IMR-90 (cell line): ENCODE results near the gene ANKRD42. TPM values are rescaled to one million over a fixed set of nuclear protein-coding genes. Genes with fewer than 3 reads are reported as not detected.

ENCODE experiments used
- ATAC-seq: fragments of 200-7000 bp; cut with Tn5 transposase; 2 replicates; pipeline ENCODE4 v1.9.1; 2020; ENCODE audit warnings: low read depth, mild to moderate bottlenecking, moderate library complexity
- BruUV-seq: library from RNA; stranded (reverse); fragments of 400-500 nt; replicated peaks from 2 replicates; lab custom pipeline; 2021; lab: Mats Ljungman, UMichigan
- CTCF ChIA-PET: fragments of 300-600 bp; formaldehyde crosslinking; extraction: SDS; loops from one replicate; lab custom pipeline; 2021; ENCODE audit warnings: antibody characterized with exemption; lab: Yijun Ruan, JAX
- POLR2A ChIA-PET: fragments of 300-600 bp; sonication (Branson Sonifier 250); formaldehyde crosslinking; loops from one replicate; lab custom pipeline; 2022; ENCODE audit warnings: antibody characterized with exemption; ENCODE audit not compliant: unreplicated experiment; lab: Charles Lee
- DNase-seq: peaks from one replicate; pipeline ENCODE4 v3.0.0; 2013
- H2AFZ ChIP-seq: replicated peaks from 2 replicates; pipeline ENCODE3; 2013; ENCODE audit warnings: low read length, mild to moderate bottlenecking; ENCODE audit not compliant: poor library complexity
- H2AK5ac ChIP-seq: 2 replicates; pipeline ENCODE4 v1.6.1; 2013; ENCODE audit warnings: low read depth, low read length, inconsistent platforms
- H2AK9ac ChIP-seq: replicated peaks from 2 replicates; pipeline ENCODE3; 2013; ENCODE audit warnings: mild to moderate bottlenecking, low read depth, low read length, moderate library complexity; ENCODE audit not compliant: poor library complexity
- H2BK120ac ChIP-seq: 2 replicates; pipeline ENCODE4 v1.6.1; 2013; ENCODE audit warnings: low read depth, low read length, inconsistent platforms
- H2BK15ac ChIP-seq: 3 replicates; pipeline ENCODE4 v1.6.1; 2013; ENCODE audit warnings: low read depth, low read length, inconsistent platforms
- H2BK20ac ChIP-seq: 2 replicates; pipeline ENCODE4 v1.6.1; 2013; ENCODE audit warnings: low read depth, mild to moderate bottlenecking, inconsistent platforms, low read length, moderate library complexity
- H2BK5ac ChIP-seq: 2 replicates; pipeline ENCODE4 v1.6.1; 2013; ENCODE audit warnings: mild to moderate bottlenecking, low read depth, low read length, inconsistent platforms; ENCODE audit not compliant: poor library complexity, severe bottlenecking
- H3K14ac ChIP-seq: replicated peaks from 2 replicates; pipeline ENCODE4 v1.6.1; 2013; ENCODE audit warnings: low read depth, low read length, inconsistent platforms
- H3K18ac ChIP-seq: 2 replicates; pipeline ENCODE4 v1.6.1; 2013; ENCODE audit warnings: low read depth, low read length, control low read depth
- H3K23ac ChIP-seq: 2 replicates; pipeline ENCODE4 v1.6.1; 2013; ENCODE audit warnings: low read depth, low read length, inconsistent platforms
- H3K27ac ChIP-seq: 2 replicates; pipeline ENCODE4 v1.5.1; 2013; ENCODE audit warnings: mild to moderate bottlenecking, control low read depth, low read length; ENCODE audit not compliant: insufficient read depth
- H3K27me3 ChIP-seq: 2 replicates; pipeline ENCODE4 v1.6.1; 2013; ENCODE audit warnings: low read length; ENCODE audit not compliant: control insufficient read depth, insufficient read depth
- H3K36me3 ChIP-seq: 2 replicates; pipeline ENCODE4 v1.6.1; 2013; ENCODE audit warnings: low read length, mixed read lengths; ENCODE audit not compliant: control insufficient read depth, insufficient read depth
- H3K4ac ChIP-seq: 2 replicates; pipeline ENCODE4 v1.6.1; 2013; ENCODE audit warnings: low read depth, low read length, inconsistent platforms
- H3K4me1 ChIP-seq: 2 replicates; pipeline ENCODE4 v1.6.1; 2013; ENCODE audit warnings: low read length, mixed read lengths; ENCODE audit not compliant: control insufficient read depth, insufficient read depth
- H3K4me2 ChIP-seq: 2 replicates; pipeline ENCODE4 v1.6.1; 2013; ENCODE audit warnings: low read depth, mild to moderate bottlenecking, control low read depth, low read length, moderate library complexity
- H3K4me3 ChIP-seq: 2 replicates; pipeline ENCODE4 v1.5.1; 2013; ENCODE audit warnings: low read depth, mild to moderate bottlenecking, control low read depth, low read length, moderate library complexity; ENCODE audit not compliant: insufficient read depth
- H3K56ac ChIP-seq: 2 replicates; pipeline ENCODE4 v1.6.1; 2013; ENCODE audit warnings: low read length, inconsistent platforms; ENCODE audit not compliant: insufficient read depth; ENCODE audit errors: extremely low read depth
- H3K79me1 ChIP-seq, 2 experiments: 2 replicates each; pipeline ENCODE4 v1.6.1; 2013; ENCODE audit warnings: low read length in 2 of 2, inconsistent platforms in 1 of 2, low read depth in 1 of 2
- H3K9ac ChIP-seq: 2 replicates; pipeline ENCODE4 v1.6.1; 2013; ENCODE audit warnings: low read depth, low read length, control low read depth
- H3K9me1 ChIP-seq: 2 replicates; pipeline ENCODE4 v1.6.1; 2013; ENCODE audit warnings: low read length, inconsistent platforms; ENCODE audit not compliant: insufficient read depth
- H3K9me3 ChIP-seq: 2 replicates; pipeline ENCODE4 v1.6.1; 2013; ENCODE audit warnings: low read length; ENCODE audit not compliant: control insufficient read depth, insufficient read depth
- H4K20me1 ChIP-seq: 2 replicates; pipeline ENCODE4 v1.6.1; 2013; ENCODE audit warnings: low read length, inconsistent platforms; ENCODE audit not compliant: insufficient read depth
- H4K5ac ChIP-seq: 2 replicates; pipeline ENCODE4 v1.6.1; 2013; ENCODE audit warnings: mild to moderate bottlenecking, low read depth, low read length, control low read depth
- H4K8ac ChIP-seq, 2 experiments: 2 replicates each; pipeline ENCODE4 v1.6.1; 2013; ENCODE audit warnings: low read depth in 2 of 2, low read length in 2 of 2, control low read depth in 1 of 2, inconsistent platforms in 1 of 2
- H4K91ac ChIP-seq: 2 replicates; pipeline ENCODE4 v1.6.1; 2013; ENCODE audit warnings: low read depth, low read length, inconsistent platforms; ENCODE audit not compliant: insufficient read depth
- BHLHE40 ChIP-seq: fragments of 150-350 bp; IDR thresholded peaks from 2 replicates; pipeline ENCODE4 v1.6.1; 2016; ENCODE audit warnings: mild to moderate bottlenecking, low read depth, low read length
- CEBPB ChIP-seq: IDR thresholded peaks from 2 replicates; pipeline ENCODE4 v1.6.1; 2012; ENCODE audit warnings: low read depth, low read length, improper control_type of control experiment
- CHD1 ChIP-seq: IDR thresholded peaks from 2 replicates; pipeline ENCODE4 v1.6.1; 2012; ENCODE audit warnings: low read depth, low read length, improper control_type of control experiment
- CTCF ChIP-seq: conservative IDR thresholded peaks from 2 replicates; pipeline ENCODE4 v1.5.1; 2012; ENCODE audit warnings: mild to moderate bottlenecking, low read depth, low read length, improper control_type of control experiment
- FOS ChIP-seq: fragments of 150-350 bp; IDR thresholded peaks from 2 replicates; pipeline ENCODE4 v1.6.1; 2016; ENCODE audit warnings: low read depth, low read length
- MAFK ChIP-seq: IDR thresholded peaks from 2 replicates; pipeline ENCODE4 v1.6.1; 2012; ENCODE audit warnings: low read depth, low read length, improper control_type of control experiment
- MAZ ChIP-seq: IDR thresholded peaks from 2 replicates; pipeline ENCODE4 v1.6.1; 2012; ENCODE audit warnings: low read depth, mild to moderate bottlenecking, low read length, improper control_type of control experiment, moderate library complexity, borderline replicate concordance
- MXI1 ChIP-seq: IDR thresholded peaks from 2 replicates; pipeline ENCODE4 v1.6.1; 2012; ENCODE audit warnings: low read depth, mild to moderate bottlenecking, low read length, moderate library complexity, borderline replicate concordance
- NFE2L2 ChIP-seq: fragments of 150-350 bp; IDR thresholded peaks from 2 replicates; pipeline ENCODE4 v1.6.1; 2016; ENCODE audit warnings: low read depth, mild to moderate bottlenecking, low read length
- POLR2A ChIP-seq: IDR thresholded peaks from 2 replicates; pipeline ENCODE4 v1.6.1; 2012; ENCODE audit warnings: mild to moderate bottlenecking, low read depth, low read length
- RAD21 ChIP-seq: IDR thresholded peaks from 2 replicates; pipeline ENCODE4 v1.6.1; 2012; ENCODE audit warnings: low read length, improper control_type of control experiment
- RCOR1 ChIP-seq: IDR thresholded peaks from 2 replicates; pipeline ENCODE4 v1.6.1; 2012; ENCODE audit warnings: mild to moderate bottlenecking, low read length, improper control_type of control experiment; ENCODE audit not compliant: insufficient replicate concordance
- RFX5 ChIP-seq: IDR thresholded peaks from 2 replicates; pipeline ENCODE4 v1.8.0; 2012; ENCODE audit warnings: low read depth, mild to moderate bottlenecking, low read length, moderate library complexity
- SMC3 ChIP-seq: fragments of 150-350 bp; IDR thresholded peaks from 2 replicates; pipeline ENCODE4 v1.6.1; 2016; ENCODE audit warnings: low read depth, mild to moderate bottlenecking, antibody characterized with exemption, low read length, moderate library complexity
- USF2 ChIP-seq: fragments of 150-350 bp; IDR thresholded peaks from 2 replicates; pipeline ENCODE4 v1.6.1; 2017; ENCODE audit warnings: mild to moderate bottlenecking, antibody characterized with exemption, low read length, low read depth
- WGBS, 2 experiments: methylation state at CpG; one replicate each; pipeline versions ENCODE4 v1.1.5 to v1.1.7; 2013; ENCODE audit warnings: missing lambda C conversion rate in 2 of 2; ENCODE audit not compliant: insufficient read length in 1 of 2; ENCODE audit errors: extremely low coverage in 2 of 2; 5-methylcytosine and 5-hydroxymethylcytosine counted together
- dilution Hi-C: fragments of 300-500 bp; cut with HindIII; formaldehyde crosslinking; loops from one replicate; pipeline ENCODE4 v1.14.3; 2018; ENCODE audit warnings: low sequenced_read_pairs; ENCODE audit not compliant: unreplicated experiment
- in situ Hi-C: fragments of 300-500 bp; cut with MboI; formaldehyde crosslinking; loops from 3 replicates; pipeline ENCODE4 v1.14.3; 2019; ENCODE audit warnings: low sequenced_read_pairs, inconsistent platforms, mixed read lengths
- intact Hi-C: fragments of 100-400 bp; cut with micrococcal nuclease; formaldehyde crosslinking; loops from 2 replicates; pipeline ENCODE4 v1.10.0; 2022
- polyA plus RNA-seq, 3 experiments: library from polyadenylated mRNA; depleted of rRNA; stranded (reverse); fragments of >200 nt; gene quantifications; 2 replicates each; pipeline ENCODE4 v1.2.3, GENCODE V29; 2012; ENCODE audit warnings: low replicate concordance in 1 of 3
- total RNA-seq: library from RNA; depleted of rRNA; stranded (reverse); fragments of >200 nt; gene quantifications from 2 replicates; pipeline ENCODE4 v1.2.3, GENCODE V29; 2012
- TF ChIP-seq, protein P1 (sequence below): fragments of 150-350 bp; IDR thresholded peaks from 2 replicates; pipeline ENCODE4 v1.6.1; 2016; ENCODE audit warnings: low read depth, mild to moderate bottlenecking, low read length, moderate library complexity, borderline replicate concordance

The ANKRD42 gene
- total and polyA plus RNA-seq, 2 of the 4 experiments (the other 2 are of a cell fraction) = 5.2 to 5.6 TPM

DNA sequence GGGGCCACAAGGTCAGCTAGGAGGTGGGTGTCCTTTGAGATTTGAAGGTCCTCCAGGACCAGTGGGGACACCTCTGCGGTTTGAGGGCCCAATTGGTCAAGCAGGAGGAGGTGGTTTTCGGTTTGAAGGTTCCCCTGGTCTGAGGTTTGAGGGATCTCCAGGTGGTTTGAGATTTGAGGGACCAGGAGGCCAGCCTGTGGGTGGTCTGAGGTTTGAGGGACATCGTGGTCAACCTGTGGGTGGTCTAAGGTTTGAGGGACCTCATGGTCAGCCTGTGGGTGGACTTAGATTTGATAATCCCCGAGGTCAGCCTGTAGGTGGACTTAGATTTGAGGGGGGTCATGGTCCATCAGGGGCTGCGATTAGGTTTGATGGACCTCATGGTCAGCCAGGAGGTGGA, 24.8 kb upstream of the ANKRD42 start:
- TF ChIP-seq CHD1 (no peak), NFE2L2 (no peak), BHLHE40 (no peak), USF2 (no peak), SMC3 (no peak), FOS (no peak), RAD21 (no peak), MXI1 (no peak), MAFK (no peak), MAZ (no peak), CTCF (no peak), CEBPB (no peak), RFX5 (no peak), RCOR1 (no peak), POLR2A (no peak)
- TF ChIP-seq, protein P1, sequence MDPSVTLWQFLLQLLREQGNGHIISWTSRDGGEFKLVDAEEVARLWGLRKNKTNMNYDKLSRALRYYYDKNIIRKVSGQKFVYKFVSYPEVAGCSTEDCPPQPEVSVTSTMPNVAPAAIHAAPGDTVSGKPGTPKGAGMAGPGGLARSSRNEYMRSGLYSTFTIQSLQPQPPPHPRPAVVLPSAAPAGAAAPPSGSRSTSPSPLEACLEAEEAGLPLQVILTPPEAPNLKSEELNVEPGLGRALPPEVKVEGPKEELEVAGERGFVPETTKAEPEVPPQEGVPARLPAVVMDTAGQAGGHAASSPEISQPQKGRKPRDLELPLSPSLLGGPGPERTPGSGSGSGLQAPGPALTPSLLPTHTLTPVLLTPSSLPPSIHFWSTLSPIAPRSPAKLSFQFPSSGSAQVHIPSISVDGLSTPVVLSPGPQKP = no peak
- H3K4ac ChIP-seq = no peak overlapping the region
- H3K56ac ChIP-seq = no peak overlapping the region
- in situ Hi-C loops (loop anchor here (10.0 kb wide), 1 partner anchor 264 kb away; the partner anchor contains the start of genes DDIAS and PRCP), dilution Hi-C loops (loop anchor here (25.0 kb wide), 1 partner anchor 106 kb away; the partner anchor contains the start of gene RAB30), intact Hi-C loops (loop anchor here (2.0 kb wide), 1 partner anchor 14 kb away; no protein-coding TSS in a partner anchor)
- H2BK20ac ChIP-seq = no peak overlapping the region
- H2BK5ac ChIP-seq = no peak overlapping the region
- no peak overlapping the region for H2AK9ac ChIP-seq
- H3K79me1 ChIP-seq = peaks cover 29 to 58% of the 10 kb centered on the region in 2 experiments
- no peak overlapping the region for H3K18ac ChIP-seq
- no peak overlapping the region for H2AFZ ChIP-seq
- no peak overlapping the region for H2BK15ac ChIP-seq
- no peak overlapping the region for H2BK120ac ChIP-seq
- H3K9ac ChIP-seq = no peak overlapping the region
- H3K23ac ChIP-seq = no peak overlapping the region
- no peaks in the 10 kb centered on the region for H3K27me3 ChIP-seq
- peaks cover 2% of the 10 kb centered on the region for H3K4me1 ChIP-seq
- WGBS, 2 experiments = 100% methylated on average over 2 of the region's 5 CpGs; no CpG with 5 or more reads in 1 of the 2 experiments
- ChIA-PET POLR2A (no interaction called here), CTCF (no interaction called here)
- H3K27ac ChIP-seq = no peak overlapping the region
- no peak overlapping the region for H3K14ac ChIP-seq
- peaks cover 46% of the 10 kb centered on the region for H3K36me3 ChIP-seq
- H4K5ac ChIP-seq = no peak overlapping the region
- H4K91ac ChIP-seq = no peak overlapping the region
- H3K9me3 ChIP-seq = no peaks in the 10 kb centered on the region; the same call in 1 of the 2 replicates
- H4K20me1 ChIP-seq = peaks cover 26% of the 10 kb centered on the region
- H3K4me2 ChIP-seq = no peak overlapping the region
- BruUV-seq = no TSS peak
- H4K8ac ChIP-seq = no peak overlapping the region
- DNase-seq (no peak), ATAC-seq (no peak)
- H3K4me3 ChIP-seq = no peak overlapping the region
- peaks cover 3% of the 10 kb centered on the region; the same call in 1 of the 2 replicates for H3K9me1 ChIP-seq
- no peak overlapping the region for H2AK5ac ChIP-seq
